AG20443 (cell line): Measurements from ENCODE around the gene ST6GALNAC3.
A peak's percentile ranks its signal among the peaks of the same experiment; 100 is the strongest.
"Not testable (repeated sequence)": the region's sequence is repeated elsewhere in the genome, so short reads cannot be mapped to it uniquely, and the experiment has no call there.

ENCODE experiments used
- DNase-seq: peaks from one replicate; pipeline ENCODE4 v3.0.0; 2012; ENCODE audit warnings: low spot score, mixed read lengths

ST6GALNAC3 gene

GRCh38 chr1:76640092-76640491 is 565.5 kb downstream of the ST6GALNAC3 start:
- DNase-seq = peak; percentile 13

DNA sequence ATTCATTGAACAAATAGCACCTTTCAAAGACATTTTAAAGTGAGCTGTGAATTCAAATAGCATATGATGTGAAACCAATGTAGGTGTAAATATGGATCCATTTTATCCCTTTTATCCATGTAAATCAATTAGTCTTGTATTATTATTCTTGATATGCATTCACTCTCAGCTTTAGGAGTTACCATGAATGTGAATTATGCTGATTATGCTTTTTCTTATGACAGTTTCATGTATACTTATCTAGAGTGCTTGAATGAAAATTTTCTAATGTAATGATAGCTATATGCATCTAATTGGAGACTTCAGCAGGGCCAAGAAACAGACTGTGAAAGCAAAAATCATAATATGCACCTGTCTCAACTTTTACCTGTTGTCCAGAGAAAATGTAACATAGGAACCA is 566.2 kb downstream of the ST6GALNAC3 start:
- DNase-seq = no peak

- DNase-seq = no peak
Observed at GRCh38 chr1:76644139-76644538, 569.6 kb downstream of the ST6GALNAC3 start.

DNA sequence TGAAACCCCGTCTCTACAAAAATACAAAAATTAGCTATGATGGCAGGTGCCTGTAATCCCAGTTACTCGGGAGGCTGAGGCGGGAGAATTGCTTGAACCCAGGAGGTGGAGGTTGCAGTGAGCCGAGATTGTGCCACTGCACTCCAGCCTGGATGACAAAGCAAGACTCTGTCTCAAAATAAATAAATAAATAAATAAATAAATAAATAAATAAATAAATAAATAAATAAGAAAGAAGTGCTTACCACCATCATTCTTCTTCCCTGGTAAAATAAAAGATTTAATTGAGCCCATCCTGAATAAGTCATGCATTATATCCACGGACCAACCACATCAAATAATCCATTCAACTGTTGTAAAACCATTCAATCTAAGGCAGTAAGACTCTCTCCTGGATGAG is 578.3 kb downstream of the ST6GALNAC3 start:
- not testable (repeated sequence) for DNase-seq

GRCh38 chr1:76657623-76658022 is 583.1 kb downstream of the ST6GALNAC3 start:
- no peak for DNase-seq

DNA sequence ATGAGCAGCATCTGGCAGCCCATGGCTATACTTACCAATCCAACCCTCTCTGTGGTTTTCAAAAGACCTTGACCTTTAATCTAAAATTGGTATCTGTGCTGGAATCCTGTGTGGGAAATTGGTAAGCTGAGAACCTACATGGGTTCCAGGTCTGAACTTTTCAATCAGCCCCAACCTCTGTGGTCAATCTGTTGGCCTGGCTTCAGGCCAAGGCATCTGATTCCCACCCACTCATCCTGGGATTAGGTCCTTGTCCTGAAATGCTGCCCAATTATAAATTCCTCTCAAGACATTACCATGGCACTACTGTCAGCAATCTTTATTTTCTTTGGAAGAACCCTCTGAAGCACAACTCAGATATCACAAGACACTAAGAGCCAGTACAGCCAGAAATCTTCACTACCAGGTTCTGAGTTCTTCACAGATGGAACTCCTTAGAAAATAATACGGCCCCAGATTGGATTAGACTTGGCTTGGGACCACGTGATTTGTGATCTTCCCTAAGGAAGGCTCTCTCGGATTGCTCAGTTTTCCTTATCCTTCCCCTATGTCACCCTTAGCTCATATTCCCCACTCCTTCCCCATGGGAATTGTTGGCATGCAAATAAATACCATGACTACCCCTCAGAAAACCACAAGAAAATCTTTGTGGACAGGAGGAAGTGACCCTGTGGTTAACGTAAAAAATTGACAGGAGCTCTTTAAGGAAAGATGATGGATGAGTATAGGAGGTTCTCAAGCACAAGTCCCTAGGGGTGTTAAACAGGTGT is 584.8 kb downstream of the ST6GALNAC3 start:
- no peak for DNase-seq

- no peak for DNase-seq
Observed at GRCh38 chr1:76661531-76661930, 587.0 kb downstream of the ST6GALNAC3 start.

DNA sequence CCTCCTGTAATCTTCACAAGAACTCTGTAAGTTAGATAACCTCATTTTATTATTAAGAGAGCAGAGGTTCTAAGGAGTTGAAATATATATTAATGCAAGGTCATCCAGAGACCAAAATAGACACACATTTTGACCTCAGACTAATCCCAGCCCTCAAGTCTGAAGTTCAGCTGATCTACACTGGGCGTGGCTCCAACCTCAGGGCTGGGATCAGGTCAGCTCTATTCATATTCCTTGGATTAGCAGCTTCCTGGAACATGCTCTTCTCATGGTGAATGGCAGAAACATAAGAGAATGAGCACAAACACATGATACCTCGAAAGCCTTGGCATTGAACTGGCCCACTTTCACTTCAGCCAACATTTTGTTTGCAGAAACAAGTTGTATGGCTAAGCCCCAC is 592.0 kb downstream of the ST6GALNAC3 start:
- no peak for DNase-seq

DNA sequence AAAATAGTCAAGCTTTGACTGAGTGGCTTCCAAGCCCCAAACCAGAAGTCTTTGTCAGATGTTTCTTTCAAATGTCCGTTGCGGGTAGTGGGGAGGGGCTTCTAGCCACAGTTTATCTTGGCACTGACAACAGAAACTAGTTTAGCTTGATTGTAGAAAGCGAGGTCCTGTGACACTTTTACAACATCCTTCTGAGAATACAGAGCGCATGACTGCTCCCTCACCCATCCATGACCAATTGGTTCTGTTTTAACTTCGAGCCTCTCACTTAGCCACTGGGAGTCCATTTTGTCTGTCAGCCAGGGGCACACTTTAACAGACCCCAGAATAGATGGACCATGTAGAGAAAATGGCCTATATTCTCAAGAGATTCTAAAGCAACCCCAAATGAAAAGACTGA is 593.5 kb downstream of the ST6GALNAC3 start:
- DNase-seq = no peak

DNA sequence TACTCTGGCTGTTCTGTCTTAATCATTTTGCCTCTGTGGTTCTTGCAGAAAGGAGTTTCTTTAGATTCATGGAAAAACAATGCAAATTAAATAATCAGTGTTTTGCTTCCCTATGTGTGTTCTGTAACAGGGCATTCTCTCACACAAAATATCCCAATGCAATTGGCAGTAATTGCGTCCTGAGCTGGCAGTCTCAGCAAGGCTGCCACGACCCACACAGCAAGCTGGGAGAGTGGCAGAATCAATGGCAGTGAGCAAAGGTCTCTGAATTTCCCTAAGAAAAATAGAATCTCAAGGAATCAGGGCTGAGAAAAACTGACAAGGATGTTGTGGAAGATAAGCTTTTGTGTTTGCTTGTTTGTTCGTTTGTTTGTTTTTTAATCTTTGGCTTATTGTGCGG is 594.6 kb downstream of the ST6GALNAC3 start:
- no peak for DNase-seq

DNA sequence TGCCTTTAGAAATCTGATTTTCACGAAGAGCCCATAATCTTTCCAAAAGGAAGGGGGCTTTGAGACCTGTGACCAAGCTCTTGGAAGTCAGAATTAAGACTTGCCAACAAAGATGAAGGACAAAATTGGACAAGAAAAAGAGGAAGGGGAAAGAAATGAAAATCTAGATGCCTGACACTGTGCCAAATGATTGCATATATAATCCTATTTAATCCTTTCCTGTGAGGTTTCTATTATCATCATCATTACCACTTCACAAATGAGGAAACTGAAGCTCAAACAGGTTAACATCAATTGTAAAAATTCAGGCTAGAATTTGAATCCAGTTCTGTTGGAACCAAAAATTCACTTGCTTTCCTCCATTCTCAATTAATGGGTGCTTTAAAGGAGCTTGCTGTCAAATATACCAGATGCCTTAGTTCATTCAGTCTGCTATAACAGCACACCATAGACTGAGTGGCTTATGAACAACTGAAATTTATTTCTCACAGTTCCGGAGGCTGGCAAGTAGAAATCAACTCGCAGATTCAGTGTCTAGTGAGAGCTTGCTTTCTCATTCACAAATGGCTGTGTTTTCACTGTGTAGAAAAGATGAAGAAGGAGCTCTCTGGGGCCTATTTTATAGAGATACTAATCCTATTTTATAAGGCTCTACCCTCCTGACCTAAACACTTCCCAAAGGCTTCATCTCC is 595.2 kb downstream of the ST6GALNAC3 start:
- DNase-seq = no peak

- no peak for DNase-seq
Observed at GRCh38 chr1:76674689-76675210, 600.2 kb downstream of the ST6GALNAC3 start.

DNA sequence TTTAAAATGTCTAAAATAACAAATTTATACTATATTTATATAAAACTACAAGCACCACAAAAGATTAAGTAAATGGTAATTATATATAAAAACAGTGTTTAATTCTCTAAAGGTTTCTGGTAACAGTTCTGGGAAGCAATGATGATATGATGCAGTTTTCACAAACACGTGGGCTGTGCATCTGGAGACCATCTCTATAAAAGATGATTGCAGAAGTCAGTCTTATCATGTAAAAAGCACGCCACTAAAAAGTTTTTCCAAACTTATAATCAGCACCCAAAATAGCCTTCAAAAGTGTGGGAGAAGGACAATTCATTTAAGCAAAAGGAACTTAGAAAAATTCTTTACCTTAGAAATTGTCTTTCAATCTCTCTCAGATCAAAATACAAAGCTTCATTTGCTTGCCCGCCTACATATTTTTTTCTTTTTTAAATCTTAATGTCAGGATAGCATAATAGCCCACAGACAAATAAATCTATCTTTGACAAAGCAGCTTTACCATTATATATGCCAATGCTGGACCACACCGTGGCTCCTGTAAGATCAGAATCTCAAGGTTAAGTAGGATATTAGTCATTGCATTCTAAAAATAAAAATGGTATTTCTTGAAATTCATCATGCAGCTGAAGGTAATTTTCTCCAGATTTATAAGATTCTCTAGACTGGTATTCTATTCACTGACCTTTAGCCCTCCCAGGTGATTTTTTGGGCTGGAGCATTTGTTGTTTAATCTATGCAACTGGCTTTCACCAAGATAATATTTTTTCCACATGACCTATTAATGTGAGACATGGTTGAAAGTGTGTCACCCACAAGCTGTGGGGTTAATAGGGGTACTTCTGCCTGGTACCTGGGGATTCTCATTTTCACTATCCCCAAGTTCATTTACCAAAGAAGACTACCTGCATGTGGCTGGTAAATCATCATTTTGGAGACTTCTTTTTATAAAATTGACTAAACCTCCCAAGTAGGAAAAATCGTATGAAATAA is 603.2 kb downstream of the ST6GALNAC3 start:
- no peak for DNase-seq

- no peak for DNase-seq
Observed at GRCh38 chr1:76679534-76680152, 605.1 kb downstream of the ST6GALNAC3 start.

DNA sequence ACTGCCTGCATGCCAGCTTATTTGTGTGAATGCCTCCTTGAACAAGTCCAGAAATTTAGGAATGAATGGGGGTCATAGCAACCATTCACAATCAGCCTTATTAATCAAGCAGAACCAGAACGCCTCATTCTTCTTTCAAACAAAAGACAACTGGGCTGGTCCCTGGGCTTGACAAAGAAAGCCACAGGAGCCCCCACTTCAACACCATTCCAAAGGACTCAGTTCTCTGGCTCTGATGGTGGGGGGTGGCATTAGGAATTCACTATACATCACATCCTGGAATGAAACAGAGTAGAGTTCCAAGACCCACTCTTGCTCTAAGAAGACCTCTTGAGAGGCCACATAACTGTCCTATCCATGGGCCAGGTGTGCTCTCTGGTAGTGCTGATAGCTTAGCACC is 606.1 kb downstream of the ST6GALNAC3 start:
- DNase-seq = no peak

DNA sequence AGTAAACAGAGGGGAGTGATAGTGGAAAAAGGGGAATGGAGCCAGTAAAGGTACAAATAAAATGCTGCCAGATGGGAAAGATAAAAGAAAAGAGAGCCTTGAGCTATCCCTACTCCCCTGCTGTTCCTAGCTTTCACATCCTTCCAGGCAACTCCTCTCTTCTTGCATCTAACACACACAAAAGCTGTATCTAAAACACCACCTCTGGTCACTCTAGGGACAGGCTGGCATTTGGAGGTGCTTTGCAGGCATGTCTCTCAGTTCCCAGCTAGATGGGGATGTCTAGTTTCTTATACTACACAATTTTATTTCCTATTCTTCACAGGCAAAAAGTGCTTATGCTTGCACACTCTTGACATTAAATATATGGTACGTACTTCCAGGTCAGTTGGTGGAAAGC is 607.6 kb downstream of the ST6GALNAC3 start:
- no peak for DNase-seq
